Erythroblast (primary cell): ENCODE data around the gene RBL1.

Experiments used
- GATA1 ChIP-seq: IDR thresholded peaks from 2 replicates; pipeline ENCODE4 v1.6.1; 2011; ENCODE audit warnings: low read depth, mild to moderate bottlenecking, control low read depth, low read length, moderate library complexity
- POLR2A ChIP-seq: IDR thresholded peaks from 2 replicates; pipeline ENCODE4 v1.6.1; 2011; ENCODE audit warnings: mild to moderate bottlenecking, low read length

- TF ChIP-seq GATA1 (no peak), POLR2A (no peak)
Observed at GRCh38 chr20:36959242-36959641, 136.6 kb downstream of the RBL1 start.
